Measurements from ENCODE around the gene SGPL1.

SGPL1 gene

GRCh38 chr10:70780370-70780760, 35.4 kb upstream of the SGPL1 start:
- DNase-seq (ENCODE audit: low spot score): no peak

- no peak for DNase-seq (ENCODE audit: low spot score)
These were observed 35.0 kb upstream of the SGPL1 start for GRCh38 chr10:70780772-70781171.

- no peak for DNase-seq (ENCODE audit: low spot score)
These were observed 34.2 kb upstream of the SGPL1 start for GRCh38 chr10:70781461-70782051.

- no peak for DNase-seq (ENCODE audit: low spot score)
These were observed 33.5 kb upstream of the SGPL1 start for GRCh38 chr10:70782086-70782745.

GRCh38 chr10:70782746-70783680, 32.7 kb upstream of the SGPL1 start:
- no peak for DNase-seq (ENCODE audit: low spot score)

GRCh38 chr10:70784016-70784415, 31.7 kb upstream of the SGPL1 start:
- DNase-seq (ENCODE audit: low spot score): no peak

- DNase-seq (ENCODE audit: low spot score): no peak
These were observed 31.3 kb upstream of the SGPL1 start for GRCh38 chr10:70784471-70784870.

GRCh38 chr10:70785190-70785589, 30.6 kb upstream of the SGPL1 start, which contains the start of gene TBATA:
Gene TBATA, minus strand, starts transcription at chr10:70785377. Its CDS starts 1,998 bp downstream, at chr10:70783379.
- no peak for DNase-seq (ENCODE audit: low spot score)

- no peak for DNase-seq (ENCODE audit: low spot score)
These were observed 28.8 kb upstream of the SGPL1 start for GRCh38 chr10:70786799-70787415.

- DNase-seq (ENCODE audit: low spot score): no peak
These were observed 24.2 kb upstream of the SGPL1 start for GRCh38 chr10:70791386-70792039.

- DNase-seq (ENCODE audit: low spot score): no peak
These were observed 20.1 kb upstream of the SGPL1 start for GRCh38 chr10:70795613-70796012.

GRCh38 chr10:70797840-70798239, 17.9 kb upstream of the SGPL1 start:
- no peak for DNase-seq (ENCODE audit: low spot score)

GRCh38 chr10:70799124-70799523, 16.6 kb upstream of the SGPL1 start:
- DNase-seq (ENCODE audit: low spot score): no peak

- DNase-seq (ENCODE audit: low spot score): no peak
These were observed 13.9 kb upstream of the SGPL1 start for GRCh38 chr10:70801854-70802253.

- no peak for DNase-seq (ENCODE audit: low spot score)
These were observed 11.8 kb upstream of the SGPL1 start for GRCh38 chr10:70803775-70804420.

GRCh38 chr10:70804421-70804808, 11.3 kb upstream of the SGPL1 start:
- DNase-seq (ENCODE audit: low spot score): no peak

- no peak for DNase-seq (ENCODE audit: low spot score)
These were observed 10.0 kb upstream of the SGPL1 start for GRCh38 chr10:70805619-70806215.

- DNase-seq (ENCODE audit: low spot score): no peak
These were observed 8.9 kb upstream of the SGPL1 start for GRCh38 chr10:70806841-70807240.

GRCh38 chr10:70807556-70807955, 8.2 kb upstream of the SGPL1 start:
- DNase-seq (ENCODE audit: low spot score): no peak

- no peak for DNase-seq (ENCODE audit: low spot score)
These were observed 6.6 kb upstream of the SGPL1 start for GRCh38 chr10:70809011-70809611.

GRCh38 chr10:70809726-70810125, 6.0 kb upstream of the SGPL1 start:
- no peak for DNase-seq (ENCODE audit: low spot score)
